Memory B cell (primary cell): ENCODE results near the gene TPT1.

Experiments
- ATAC-seq: fragments of 150-1000 bp; cut with Tn5 transposase; 2 replicates; pipeline ENCODE4 v1.10.0; 2021; ENCODE audit warnings: low read depth, mild to moderate bottlenecking, moderate library complexity
- DNase-seq, 2 donors: peaks; one replicate each; pipeline ENCODE4 v3.0.0; 2022; ENCODE audit warnings: low spot score in 2 of 2
- H3K27ac Mint-ChIP-seq: one replicate; pipeline ENCODE4 v1.8.0; 2022; ENCODE audit warnings: mild to moderate bottlenecking, moderate library complexity, mixed read lengths
- H3K27me3 Mint-ChIP-seq: one replicate; pipeline ENCODE4 v1.8.0; 2022; ENCODE audit warnings: mixed read lengths
- H3K36me3 Mint-ChIP-seq: one replicate; pipeline ENCODE4 v1.8.0; 2022; ENCODE audit warnings: mild to moderate bottlenecking, mixed read lengths
- H3K4me1 Mint-ChIP-seq: one replicate; pipeline ENCODE4 v1.8.0; 2022; ENCODE audit warnings: mixed read lengths
- H3K4me3 Mint-ChIP-seq: one replicate; pipeline ENCODE4 v1.8.0; 2022; ENCODE audit warnings: mild to moderate bottlenecking, moderate library complexity, mixed read lengths
- H3K9me3 Mint-ChIP-seq: one replicate; pipeline ENCODE4 v1.8.0; 2022; ENCODE audit warnings: mixed read lengths

TPT1 gene

DNA sequence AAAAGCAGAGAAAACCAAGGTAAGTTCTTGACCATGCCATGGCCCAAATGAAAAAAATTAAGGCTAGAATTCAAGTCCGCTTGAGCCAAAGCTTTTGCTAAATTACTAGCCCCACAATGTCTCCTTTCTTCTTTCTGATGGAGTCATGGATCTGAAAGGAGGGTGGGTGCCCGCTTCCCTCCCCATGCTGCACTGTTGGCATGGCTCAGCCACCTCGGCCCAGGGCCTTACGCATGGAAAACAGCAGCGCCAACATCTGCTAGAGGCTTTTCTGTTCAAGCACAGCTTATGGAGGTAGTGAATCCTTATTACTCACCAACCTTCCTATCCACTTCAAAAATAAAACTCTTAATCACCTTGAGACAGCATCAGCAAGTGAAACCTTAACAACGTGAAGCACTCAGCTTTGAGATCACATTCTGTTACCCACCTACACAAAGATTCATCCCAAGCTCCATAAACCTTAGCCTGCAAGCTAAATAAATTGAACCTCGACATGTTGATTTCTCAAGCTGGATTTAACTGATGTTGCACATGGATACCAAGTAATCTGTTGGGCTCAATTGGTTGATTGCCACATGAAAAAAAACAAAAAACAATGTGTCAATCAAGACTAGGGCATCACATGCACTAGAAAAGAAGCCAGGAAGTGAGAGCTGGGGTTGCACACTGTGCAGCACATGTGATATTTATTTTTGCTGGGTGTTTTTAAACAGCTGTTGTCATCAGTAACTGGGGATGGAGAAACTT lies 43.4 kb downstream of the TPT1 start:
- Mint-ChIP-seq H3K9me3 (no peaks in the 10 kb centered on the region), H3K27me3 (no peaks in the 10 kb centered on the region), H3K27ac (no peak overlapping the region), H3K36me3 (peaks cover 2% of the 10 kb centered on the region), H3K4me1 (peaks cover 13% of the 10 kb centered on the region), H3K4me3 (no peak overlapping the region)
- DNase-seq = no peak
- ATAC-seq = peak; percentile 31

DNA sequence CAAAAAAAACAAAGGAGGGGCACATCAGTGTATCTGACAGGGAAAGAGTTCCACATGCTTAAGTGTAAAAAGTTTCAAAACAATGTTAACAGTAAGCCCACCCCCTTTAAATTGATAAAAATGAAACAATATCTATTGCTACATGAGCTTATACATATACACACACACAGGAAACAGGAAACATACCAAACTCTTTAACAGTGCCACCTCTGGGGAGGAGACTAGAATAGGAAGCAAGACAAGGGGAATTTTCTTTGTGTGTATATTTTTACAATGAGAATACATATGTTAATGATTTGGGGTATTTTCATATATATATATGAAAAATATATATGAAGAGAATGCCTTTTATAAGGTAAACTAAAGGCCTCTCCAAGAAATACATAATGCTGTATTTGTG lies 44.7 kb downstream of the TPT1 start:
- Mint-ChIP-seq H3K4me1 (peaks cover 13% of the 10 kb centered on the region), H3K9me3 (no peaks in the 10 kb centered on the region), H3K27ac (peak overlapping the region; percentile 28), H3K4me3 (no peak overlapping the region), H3K27me3 (no peaks in the 10 kb centered on the region), H3K36me3 (peaks cover 2% of the 10 kb centered on the region)
- DNase-seq (no peak), ATAC-seq (no peak)

- DNase-seq = no peak
- no peak for ATAC-seq
- H3K27ac Mint-ChIP-seq = no peak overlapping the region
- no peak overlapping the region for H3K4me3 Mint-ChIP-seq
- H3K36me3 Mint-ChIP-seq = peaks cover 2% of the 10 kb centered on the region
- peaks cover 13% of the 10 kb centered on the region for H3K4me1 Mint-ChIP-seq
- no peaks in the 10 kb centered on the region for H3K9me3 Mint-ChIP-seq
- no peaks in the 10 kb centered on the region for H3K27me3 Mint-ChIP-seq
Observed at GRCh38 chr13:45295536-45295935, 45.4 kb downstream of the TPT1 start.

DNA sequence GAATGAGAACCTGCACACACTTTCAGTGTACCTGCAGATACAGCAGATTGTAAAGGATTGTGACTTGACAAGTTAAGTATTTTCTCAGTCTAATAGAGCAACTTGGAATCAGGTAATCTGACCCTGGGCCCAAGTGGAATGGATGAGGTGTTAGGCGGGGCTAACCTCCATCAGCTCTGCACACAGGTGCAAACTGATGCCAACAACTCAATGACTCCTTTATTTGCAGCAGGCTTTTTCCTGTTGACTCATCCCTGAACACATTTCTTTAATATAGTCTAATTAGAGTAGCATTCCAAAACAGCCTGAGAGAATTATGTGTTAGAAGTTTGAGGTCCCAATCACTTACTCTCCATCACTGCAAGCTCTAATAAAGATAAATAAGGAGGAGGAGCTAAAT lies 48.8 kb downstream of the TPT1 start:
- no peak overlapping the region for H3K4me3 Mint-ChIP-seq
- peaks cover 7% of the 10 kb centered on the region for H3K36me3 Mint-ChIP-seq
- H3K4me1 Mint-ChIP-seq = peaks cover 6% of the 10 kb centered on the region
- no peaks in the 10 kb centered on the region for H3K27me3 Mint-ChIP-seq
- DNase-seq = no peak
- peak overlapping the region; percentile 2 for H3K27ac Mint-ChIP-seq
- H3K9me3 Mint-ChIP-seq = no peaks in the 10 kb centered on the region
- no peak for ATAC-seq

- no peaks in the 10 kb centered on the region for H3K4me1 Mint-ChIP-seq
- H3K27me3 Mint-ChIP-seq = no peaks in the 10 kb centered on the region
- ATAC-seq (no peak), DNase-seq (no peak)
- H3K36me3 Mint-ChIP-seq = peaks cover 10% of the 10 kb centered on the region
- H3K9me3 Mint-ChIP-seq = no peaks in the 10 kb centered on the region
- no peak overlapping the region for H3K27ac Mint-ChIP-seq
- H3K4me3 Mint-ChIP-seq = no peak overlapping the region
Observed at GRCh38 chr13:45289936-45290563, 50.9 kb downstream of the TPT1 start.
